ENCODE measurements around the gene CEACAM4.
A peak's percentile ranks its signal among the peaks of the same experiment; 100 is the strongest.
"Not testable (repeated sequence)": the region's sequence is repeated elsewhere in the genome, so short reads cannot be mapped to it uniquely, and the experiment has no call there.

Gene CEACAM4

GRCh38 chr19:41626877-41627276 lies at the start of gene CEACAM4:
Gene CEACAM4 (minus strand): TSS chr19:41627074. CDS start chr19:41626963, 111 bp downstream.
- no peak for DNase-seq

GRCh38 chr19:41671486-41671885 lies 44.6 kb upstream of the CEACAM4 start:
- DNase-seq: no peak

GRCh38 chr19:41670755-41671154 lies 43.9 kb upstream of the CEACAM4 start:
- no peak for DNase-seq

- no peak for DNase-seq
Measured at GRCh38 chr19:41668315-41668714, 41.4 kb upstream of the CEACAM4 start.

GRCh38 chr19:41666075-41666474 lies 39.2 kb upstream of the CEACAM4 start:
- no peak for DNase-seq

GRCh38 chr19:41657157-41657556 lies 30.3 kb upstream of the CEACAM4 start:
- DNase-seq: no peak

GRCh38 chr19:41656756-41657155 lies 29.9 kb upstream of the CEACAM4 start:
- DNase-seq: not testable (repeated sequence)

GRCh38 chr19:41652250-41652649 lies 25.4 kb upstream of the CEACAM4 start:
- DNase-seq: no peak

- DNase-seq: no peak
Measured at GRCh38 chr19:41649827-41650226, 23.0 kb upstream of the CEACAM4 start.

- no peak for DNase-seq
Measured at GRCh38 chr19:41646589-41647204, 19.8 kb upstream of the CEACAM4 start.

- peak; percentile 35 for DNase-seq
Measured at GRCh38 chr19:41641879-41642485, 15.1 kb upstream of the CEACAM4 start.

- no peak for DNase-seq
Measured at GRCh38 chr19:41638641-41639081, 11.8 kb upstream of the CEACAM4 start.

- DNase-seq: no peak
Measured at GRCh38 chr19:41637484-41637883, 10.6 kb upstream of the CEACAM4 start.

- no peak for DNase-seq
Measured at GRCh38 chr19:41627966-41628675, 1.2 kb upstream of the CEACAM4 start.

GRCh38 chr19:41626278-41626677 lies 596 bp downstream of the CEACAM4 start:
- no peak for DNase-seq

GRCh38 chr19:41624937-41625336 lies 1.9 kb downstream of the CEACAM4 start:
- no peak for DNase-seq

- no peak for DNase-seq
Measured at GRCh38 chr19:41624515-41624914, 2.4 kb downstream of the CEACAM4 start.

GRCh38 chr19:41623360-41623759 lies 3.5 kb downstream of the CEACAM4 start:
- no peak for DNase-seq

- DNase-seq: no peak
Measured at GRCh38 chr19:41621654-41622053, 5.2 kb downstream of the CEACAM4 start.

- no peak for DNase-seq
Measured at GRCh38 chr19:41621226-41621625, 5.6 kb downstream of the CEACAM4 start.

GRCh38 chr19:41620171-41620570 lies 6.7 kb downstream of the CEACAM4 start:
- no peak for DNase-seq

- DNase-seq: no peak
Measured at GRCh38 chr19:41619018-41619556, 7.8 kb downstream of the CEACAM4 start.

- DNase-seq: no peak
Measured at GRCh38 chr19:41617941-41618730, 8.7 kb downstream of the CEACAM4 start.

Data from NCI-H526 treated with DMSO at 0.1 percent for 48 hours (cell line).